ENCODE measurements around the gene STK32B.

DNA sequence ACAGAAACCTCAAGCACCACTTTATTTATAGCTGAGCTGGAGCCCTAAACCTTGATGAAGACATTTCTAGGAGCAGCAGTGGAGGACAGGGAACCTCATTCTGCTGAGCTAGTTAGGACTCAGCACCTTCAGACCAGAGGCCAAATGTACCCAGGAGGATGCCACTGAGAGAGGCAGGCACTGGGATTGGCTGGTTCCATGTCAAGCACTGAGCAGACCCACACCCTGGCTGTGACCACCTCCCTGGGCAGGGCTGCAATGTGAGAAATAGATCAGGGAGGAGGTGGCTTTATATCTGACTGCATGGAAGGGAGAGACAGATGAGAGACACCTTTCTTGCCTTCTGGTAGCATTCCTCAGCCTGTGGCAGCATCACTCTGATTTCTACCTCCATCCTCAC lies 304.6 kb downstream of the STK32B start:
- TF ChIP-seq, protein P1, sequence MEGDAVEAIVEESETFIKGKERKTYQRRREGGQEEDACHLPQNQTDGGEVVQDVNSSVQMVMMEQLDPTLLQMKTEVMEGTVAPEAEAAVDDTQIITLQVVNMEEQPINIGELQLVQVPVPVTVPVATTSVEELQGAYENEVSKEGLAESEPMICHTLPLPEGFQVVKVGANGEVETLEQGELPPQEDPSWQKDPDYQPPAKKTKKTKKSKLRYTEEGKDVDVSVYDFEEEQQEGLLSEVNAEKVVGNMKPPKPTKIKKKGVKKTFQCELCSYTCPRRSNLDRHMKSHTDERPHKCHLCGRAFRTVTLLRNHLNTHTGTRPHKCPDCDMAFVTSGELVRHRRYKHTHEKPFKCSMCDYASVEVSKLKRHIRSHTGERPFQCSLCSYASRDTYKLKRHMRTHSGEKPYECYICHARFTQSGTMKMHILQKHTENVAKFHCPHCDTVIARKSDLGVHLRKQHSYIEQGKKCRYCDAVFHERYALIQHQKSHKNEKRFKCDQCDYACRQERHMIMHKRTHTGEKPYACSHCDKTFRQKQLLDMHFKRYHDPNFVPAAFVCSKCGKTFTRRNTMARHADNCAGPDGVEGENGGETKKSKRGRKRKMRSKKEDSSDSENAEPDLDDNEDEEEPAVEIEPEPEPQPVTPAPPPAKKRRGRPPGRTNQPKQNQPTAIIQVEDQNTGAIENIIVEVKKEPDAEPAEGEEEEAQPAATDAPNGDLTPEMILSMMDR (IDR thresholded peaks at IDR 0.05), result no peak
- TF ChIP-seq EP300 (IDR thresholded peaks at IDR 0.05) (no peak), POLR2A (IDR thresholded peaks at IDR 0.05) (no peak)
